HCT116 (cell line): Measurements from ENCODE around the gene ACYP2. TPM values are rescaled to one million over a fixed set of nuclear protein-coding genes. Genes with fewer than 3 reads are reported as not detected.

Experiments used
- ATAC-seq: fragments of 200-7000 bp; cut with Tn5 transposase; 2 replicates; pipeline ENCODE4 v1.9.1; 2020; ENCODE audit warnings: mild to moderate bottlenecking, moderate library complexity
- BruUV-seq: library from RNA; stranded (reverse); fragments of 400-500 nt; replicated peaks from 2 replicates; lab custom pipeline; 2021; lab: Mats Ljungman, UMichigan
- CTCF ChIA-PET: fragments of 300-600 bp; sonication (Branson Sonifier 250); formaldehyde crosslinking; loops from one replicate; lab custom pipeline; 2021; ENCODE audit warnings: antibody characterized with exemption; lab: Charles Lee
- POLR2A ChIA-PET: fragments of 300-600, 350-600 bp; sonication (Branson Sonifier 250); formaldehyde crosslinking; loops from one replicate; lab custom pipeline; 2021; ENCODE audit warnings: antibody characterized with exemption; lab: Charles Lee
- RAD21 ChIA-PET, 2 experiments: fragments of 300-600 bp; sonication (Branson Sonifier 250); formaldehyde crosslinking; loops; one replicate each; lab custom pipeline; 2023; ENCODE audit warnings: low total read pairs in 2 of 2; ENCODE audit not compliant: uncharacterized antibody in 2 of 2, unreplicated experiment in 2 of 2, low non-redundant PET in 1 of 2; lab: Charles Lee
- DNase-seq: peaks from one replicate; pipeline ENCODE4 v3.0.0-alpha.2; 2010; ENCODE audit warnings: low read depth, low spot score
- H2AFZ ChIP-seq: fragments of 200-600 bp; shearing (Covaris generic), sonication (generic); 2 replicates; pipeline ENCODE4 v1.6.1; 2017; ENCODE audit warnings: low read depth, mixed run types, mixed read lengths, antibody characterized with exemption, low read length; ENCODE audit not compliant: poor library complexity, severe bottlenecking
- H3K27ac ChIP-seq: 2 replicates; pipeline ENCODE4 v1.5.1; 2012; ENCODE audit warnings: low read depth, low read length
- H3K27me3 ChIP-seq: fragments of 200-600 bp; sonication (generic); 2 replicates; pipeline ENCODE4 v1.6.1; 2016; ENCODE audit warnings: mixed run types, low read length, mixed read lengths; ENCODE audit not compliant: insufficient read depth
- H3K36me3 ChIP-seq, 2 experiments: fragments of 200-500 bp in 1 of 2; fragments of 200-600 bp in 1 of 2; sonication (Bioruptor generic) in 1 of 2; sonication (generic) in 1 of 2; 2 replicates each; pipeline versions ENCODE4 v1.5.1 to v1.6.1; 2014 to 2016; ENCODE audit warnings: low read length in 2 of 2, inconsistent platforms in 1 of 2, mixed read lengths in 1 of 2, mixed run types in 1 of 2; ENCODE audit not compliant: insufficient read depth in 2 of 2, control insufficient read depth in 1 of 2
- H3K4me1 ChIP-seq, 2 experiments: fragments of 200-600 bp in 1 of 2; sonication (generic) in 1 of 2; 2 replicates each; pipeline versions ENCODE4 v1.5.1 to v1.6.1; 2012 to 2017; ENCODE audit warnings: low read length in 2 of 2, inconsistent platforms in 1 of 2, mild to moderate bottlenecking in 1 of 2, mixed read lengths in 1 of 2, mixed run types in 1 of 2, moderate library complexity in 1 of 2; ENCODE audit not compliant: insufficient read depth in 2 of 2, control insufficient read depth in 1 of 2
- H3K4me2 ChIP-seq: fragments of 200-600 bp; sonication (generic); 2 replicates; pipeline ENCODE4 v1.6.1; 2017; ENCODE audit warnings: mixed run types, low read length, mixed read lengths
- H3K4me3 ChIP-seq, 2 experiments: fragments of 200-600 bp in 1 of 2; sonication (generic) in 1 of 2; replicated peaks in 1 of 2; 2 replicates each; pipeline ENCODE4 v1.5.1; 2011 to 2016; ENCODE audit warnings: low read length in 2 of 2, control low read depth in 1 of 2, low read depth in 1 of 2, mild to moderate bottlenecking in 1 of 2, mixed read lengths in 1 of 2, mixed run types in 1 of 2
- H3K79me2 ChIP-seq: fragments of 200-600 bp; sonication (generic); 2 replicates; pipeline ENCODE4 v1.6.1; 2017; ENCODE audit warnings: mild to moderate bottlenecking, mixed run types, low read length, moderate library complexity, mixed read lengths; ENCODE audit not compliant: insufficient read depth
- H3K9ac ChIP-seq: fragments of 200-600 bp; sonication (generic); 2 replicates; pipeline ENCODE4 v1.6.1; 2016; ENCODE audit warnings: low read length, mixed read lengths
- H3K9me2 ChIP-seq: fragments of 200-600 bp; sonication (generic), shearing (Covaris generic); 2 replicates; pipeline ENCODE4 v1.6.1; 2017; ENCODE audit warnings: mixed run types, mild to moderate bottlenecking, moderate library complexity; ENCODE audit not compliant: insufficient read depth
- H3K9me3 ChIP-seq, 2 experiments: fragments of 200-500 bp in 1 of 2; fragments of 200-600 bp in 1 of 2; sonication (Bioruptor generic) in 1 of 2; sonication (generic) in 1 of 2; 2 replicates each; pipeline ENCODE4 v1.6.1; 2014 to 2017; ENCODE audit warnings: low read length in 2 of 2, mixed read lengths in 2 of 2, inconsistent platforms in 1 of 2, low read depth in 1 of 2, mild to moderate bottlenecking in 1 of 2, mixed run types in 1 of 2, moderate library complexity in 1 of 2; ENCODE audit not compliant: control insufficient read depth in 1 of 2, insufficient read depth in 1 of 2
- H4K20me1 ChIP-seq: fragments of 200-600 bp; sonication (generic), shearing (Covaris generic); 2 replicates; pipeline ENCODE4 v1.6.1; 2017; ENCODE audit warnings: mixed run types, mild to moderate bottlenecking, moderate library complexity; ENCODE audit not compliant: insufficient read depth
- EGR1 ChIP-seq: IDR thresholded peaks from 2 replicates; pipeline ENCODE4 v1.6.1; 2012; ENCODE audit warnings: low read depth
- EZH2 ChIP-seq: fragments of 200-600 bp; sonication (generic); IDR thresholded peaks from 2 replicates; pipeline ENCODE4 v1.6.1; 2017; ENCODE audit warnings: antibody characterized with exemption, mixed run types
- EZH2phosphoT487 ChIP-seq: fragments of 200-600 bp; IDR thresholded peaks from 2 replicates; pipeline ENCODE4 v1.6.1; 2018; ENCODE audit warnings: antibody characterized with exemption, borderline replicate concordance
- JUND ChIP-seq: IDR thresholded peaks from 2 replicates; pipeline ENCODE4 v1.6.1; 2012
- POLR2AphosphoS5 ChIP-seq: IDR thresholded peaks from 2 replicates; pipeline ENCODE4 v1.6.1; 2011; ENCODE audit warnings: mild to moderate bottlenecking, low read depth, low read length, moderate library complexity
- RAD21 ChIP-seq: IDR thresholded peaks from 2 replicates; pipeline ENCODE4 v1.6.1; 2012; ENCODE audit warnings: low read depth, mild to moderate bottlenecking
- SP1 ChIP-seq: IDR thresholded peaks from 2 replicates; pipeline ENCODE4 v1.6.1; 2012; ENCODE audit warnings: low read depth
- SRF ChIP-seq: IDR thresholded peaks from 2 replicates; pipeline ENCODE4 v1.6.1; 2012; ENCODE audit warnings: low read depth
- TCF7L2 ChIP-seq: IDR thresholded peaks from 2 replicates; pipeline ENCODE4 v1.7.0; 2011; ENCODE audit warnings: borderline replicate concordance, inconsistent platforms; ENCODE audit not compliant: insufficient read depth, insufficient read length; ENCODE audit errors: extremely low read depth
- ZFX ChIP-seq: fragments of 450-650 bp; IDR thresholded peaks from 2 replicates; pipeline ENCODE4 v1.6.1; 2017
- intact Hi-C: fragments of 100-400 bp; cut with micrococcal nuclease; formaldehyde crosslinking; loops from 2 replicates; pipeline ENCODE4 v1.10.0; 2022
- total RNA-seq: library from RNA; stranded (reverse); gene quantifications from one replicate; pipeline ENCODE4 v1.2.1, GENCODE V29; 2021; ENCODE audit not compliant: unreplicated experiment
- TF ChIP-seq, protein P1 (sequence below): IDR thresholded peaks from 2 replicates; pipeline ENCODE4 v1.6.1; 2012
- TF ChIP-seq, protein P2 (sequence below): IDR thresholded peaks from 2 replicates; pipeline ENCODE4 v1.6.1; 2011; ENCODE audit warnings: mild to moderate bottlenecking, low read length, moderate library complexity; ENCODE audit not compliant: insufficient replicate concordance; ENCODE audit errors: extremely low read depth
- TF ChIP-seq, protein P3 (sequence below): IDR thresholded peaks from 2 replicates; pipeline ENCODE4 v1.6.1; 2012

The ACYP2 gene
- total RNA-seq, 1 experiment from 2014 or later, result 9.4 TPM

DNA sequence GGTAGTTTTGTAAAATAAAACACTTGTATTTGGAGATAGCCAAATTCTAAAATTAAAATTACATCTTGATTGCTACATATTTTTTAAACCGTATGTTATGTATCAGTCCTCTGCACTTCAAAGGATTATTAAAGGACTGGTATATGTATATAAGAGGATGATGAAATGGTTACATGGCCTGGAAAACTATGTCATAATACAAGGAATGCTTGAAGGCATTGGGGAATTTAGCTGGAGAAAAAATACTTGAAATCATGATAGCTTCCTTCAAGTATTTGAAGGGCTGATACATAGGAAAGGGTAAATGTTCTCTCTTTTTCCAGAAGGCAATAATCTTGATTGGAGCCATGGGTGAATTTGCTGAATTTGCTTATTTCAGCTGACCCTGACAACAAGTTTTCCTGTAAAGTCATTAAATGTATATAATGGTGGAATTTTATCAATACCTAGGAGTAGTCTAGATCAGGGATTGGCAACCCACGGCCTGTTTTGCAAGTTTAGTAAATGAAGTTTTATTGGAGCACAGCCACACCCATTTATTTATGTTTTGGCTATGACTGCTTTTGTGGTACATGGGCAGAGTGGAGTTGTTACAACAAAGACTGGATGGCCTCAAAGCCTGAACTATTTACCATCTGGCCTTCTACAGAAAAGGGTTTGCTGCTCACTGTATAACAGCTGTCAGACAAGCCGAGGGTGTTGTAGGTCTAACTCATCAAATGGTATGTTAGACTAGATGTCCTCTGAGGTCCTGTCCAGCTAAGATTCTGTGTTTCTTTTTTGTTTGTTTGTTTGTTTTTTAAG lies 34.4 kb downstream of the ACYP2 start:
- Histone ChIP-seq H3K36me3 (no peaks in the 10 kb centered on the region), H3K79me2 (no peaks in the 10 kb centered on the region), H3K4me2 (no peak overlapping the region), H4K20me1 (no peaks in the 10 kb centered on the region), H3K4me3 (no peak overlapping the region), H3K27ac (no peak overlapping the region), H3K9me3 (no peaks in the 10 kb centered on the region), H3K4me1 (no peaks in the 10 kb centered on the region), H3K9ac (no peak overlapping the region), H3K27me3 (no peaks in the 10 kb centered on the region), H2AFZ (no peak overlapping the region), H3K9me2 (no peaks in the 10 kb centered on the region)
- intact Hi-C loops, result no loop called here
- ATAC-seq, result no peak
- ChIA-PET POLR2A (no interaction called here), CTCF (no interaction called here), RAD21 (no interaction called here)
- no TSS peak for BruUV-seq
- DNase-seq, result no peak
- no peak for TF ChIP-seq ZFX
- TF ChIP-seq EZH2phosphoT487, result no peak
- no peak for TF ChIP-seq SP1
- no peak for TF ChIP-seq EGR1
- no peak for TF ChIP-seq JUND
- no peak for TF ChIP-seq TCF7L2
- TF ChIP-seq POLR2AphosphoS5, result no peak
- TF ChIP-seq, protein P1, sequence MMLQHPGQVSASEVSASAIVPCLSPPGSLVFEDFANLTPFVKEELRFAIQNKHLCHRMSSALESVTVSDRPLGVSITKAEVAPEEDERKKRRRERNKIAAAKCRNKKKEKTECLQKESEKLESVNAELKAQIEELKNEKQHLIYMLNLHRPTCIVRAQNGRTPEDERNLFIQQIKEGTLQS, result no peak
- no peak for TF ChIP-seq RAD21
- TF ChIP-seq, all 23 proteins: peak for 0

DNA sequence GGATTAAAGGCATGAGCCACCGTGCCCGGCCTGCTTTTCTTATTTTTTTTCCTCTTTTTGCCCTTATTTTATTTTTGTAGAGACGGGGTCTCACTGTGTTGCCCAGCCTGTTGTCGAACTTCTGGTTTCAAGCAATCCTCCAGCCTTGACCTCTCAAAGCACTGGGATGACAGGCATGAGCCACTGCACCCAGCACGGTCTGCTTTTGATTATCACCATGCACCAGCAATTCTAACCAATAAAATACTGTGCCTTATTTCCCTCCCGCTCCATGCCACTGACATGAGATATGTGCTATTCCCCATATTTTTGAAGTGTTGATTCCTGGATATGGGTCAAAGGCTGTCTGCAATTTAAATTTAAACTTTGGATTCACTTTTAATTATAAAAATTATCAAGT lies 42.9 kb downstream of the ACYP2 start:
- Histone ChIP-seq H3K36me3 (no peaks in the 10 kb centered on the region), H2AFZ (no peak overlapping the region), H3K79me2 (no peaks in the 10 kb centered on the region), H3K27me3 (no peaks in the 10 kb centered on the region), H3K4me3 (no peak overlapping the region), H3K27ac (no peak overlapping the region), H4K20me1 (no peaks in the 10 kb centered on the region), H3K9me2 (no peaks in the 10 kb centered on the region), H3K4me2 (no peak overlapping the region)
- no TSS peak for BruUV-seq
- intact Hi-C loops, result no loop called here
- DNase-seq, result no peak
- POLR2A ChIA-PET, result no interaction called here
- no peak for ATAC-seq
- TF ChIP-seq SRF (no peak), ZFX (no peak), EZH2 (no peak)
- TF ChIP-seq, protein P2, sequence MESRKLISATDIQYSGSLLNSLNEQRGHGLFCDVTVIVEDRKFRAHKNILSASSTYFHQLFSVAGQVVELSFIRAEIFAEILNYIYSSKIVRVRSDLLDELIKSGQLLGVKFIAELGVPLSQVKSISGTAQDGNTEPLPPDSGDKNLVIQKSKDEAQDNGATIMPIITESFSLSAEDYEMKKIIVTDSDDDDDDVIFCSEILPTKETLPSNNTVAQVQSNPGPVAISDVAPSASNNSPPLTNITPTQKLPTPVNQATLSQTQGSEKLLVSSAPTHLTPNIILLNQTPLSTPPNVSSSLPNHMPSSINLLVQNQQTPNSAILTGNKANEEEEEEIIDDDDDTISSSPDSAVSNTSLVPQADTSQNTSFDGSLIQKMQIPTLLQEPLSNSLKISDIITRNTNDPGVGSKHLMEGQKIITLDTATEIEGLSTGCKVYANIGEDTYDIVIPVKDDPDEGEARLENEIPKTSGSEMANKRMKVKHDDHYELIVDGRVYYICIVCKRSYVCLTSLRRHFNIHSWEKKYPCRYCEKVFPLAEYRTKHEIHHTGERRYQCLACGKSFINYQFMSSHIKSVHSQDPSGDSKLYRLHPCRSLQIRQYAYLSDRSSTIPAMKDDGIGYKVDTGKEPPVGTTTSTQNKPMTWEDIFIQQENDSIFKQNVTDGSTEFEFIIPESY, result no peak
- TF ChIP-seq, protein P3, sequence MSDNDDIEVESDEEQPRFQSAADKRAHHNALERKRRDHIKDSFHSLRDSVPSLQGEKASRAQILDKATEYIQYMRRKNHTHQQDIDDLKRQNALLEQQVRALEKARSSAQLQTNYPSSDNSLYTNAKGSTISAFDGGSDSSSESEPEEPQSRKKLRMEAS, result no peak
- TF ChIP-seq, all 23 proteins: peak for 0
- ChIA-PET RAD21 (no interaction called here), CTCF (no interaction called here)
- Histone ChIP-seq H3K9ac (no peak overlapping the region), H3K4me1 (no peaks in the 10 kb centered on the region), H3K9me3 (no peaks in the 10 kb centered on the region)
